Upper lobe of left lung (tissue), 6 donors: ENCODE data around the gene OAT. TPM values are rescaled to one million over a fixed set of nuclear protein-coding genes. Genes with fewer than 3 reads are reported as not detected.

Experiments used
- ATAC-seq, 2 donors: fragments of 200-7000 bp; cut with Tn5 transposase; one replicate each; pipeline ENCODE4 v1.9.1; 2022; ENCODE audit warnings: mild to moderate bottlenecking in 2 of 2, moderate library complexity in 2 of 2; ENCODE audit not compliant: low FRiP score in 2 of 2
- DNase-seq, 2 donors: peaks; one replicate each; pipeline ENCODE4 v3.0.0-alpha.2; 2019 to 2020
- H3K27ac ChIP-seq, 4 donors: fragments of 200-600 bp; sonication (generic); one replicate each; pipeline ENCODE4 v1.5.1; 2016 to 2019
- H3K27me3 ChIP-seq, 4 donors: fragments of 200-600 bp; sonication (generic); one replicate each; pipeline ENCODE4 v1.5.1; 2017 to 2019
- H3K36me3 ChIP-seq, 4 donors: fragments of 200-600 bp; sonication (generic); one replicate each; pipeline ENCODE4 v1.5.1; 2016 to 2019
- H3K4me1 ChIP-seq, 4 donors: fragments of 200-600 bp; sonication (generic); one replicate each; pipeline ENCODE4 v1.5.1; 2018 to 2019
- H3K4me3 ChIP-seq, 4 donors: fragments of 200-600 bp; sonication (generic); one replicate each; pipeline ENCODE4 v1.5.1; 2017 to 2019; ENCODE audit warnings: mild to moderate bottlenecking in 2 of 4, moderate library complexity in 1 of 4
- H3K9me3 ChIP-seq, 4 donors: fragments of 200-600 bp; sonication (generic); one replicate each; pipeline ENCODE4 v1.5.1; 2018 to 2019
- CTCF ChIP-seq, 6 experiments: fragments of 450-650 bp in 4 of 6; fragments of 200-600 bp in 2 of 6; sonication (generic) in 2 of 6; IDR thresholded peaks; one replicate each; pipeline ENCODE4 v1.5.1; 2016 to 2019; ENCODE audit warnings: antibody characterized with exemption in 6 of 6
- EP300 ChIP-seq, 4 donors: sonication (generic); formaldehyde crosslinking; IDR thresholded peaks; one replicate each; pipeline ENCODE4 v1.5.1; 2017; ENCODE audit warnings: antibody characterized with exemption in 4 of 4, control low read depth in 2 of 4
- POLR2A ChIP-seq, 4 donors: fragments of 450-650 bp; IDR thresholded peaks; one replicate each; pipeline ENCODE4 v1.5.1; 2016 to 2017; ENCODE audit warnings: antibody characterized with exemption in 4 of 4, mild to moderate bottlenecking in 2 of 4
- POLR2AphosphoS5 ChIP-seq, 2 donors: sonication (generic); formaldehyde crosslinking; IDR thresholded peaks; one replicate each; pipeline ENCODE4 v1.5.1; 2017; ENCODE audit warnings: antibody characterized with exemption in 2 of 2
- WGBS, 2 donors: methylation state at CpG; one replicate each; pipeline ENCODE4 v1.1.5; 2017 to 2018; 5-methylcytosine and 5-hydroxymethylcytosine counted together
- total RNA-seq, 6 donors: library from RNA; depleted of rRNA in 4 of 6; stranded (reverse); fragments of >200 nt in 4 of 6; gene quantifications; one replicate each; pipeline versions ENCODE4 v1.1.0 to v1.2.1, GENCODE V29; 2016 to 2021
- donor health status: DM: no; HTN: no; CAD: no; lungs with moderate emphysema.
- donor health status: DM: no; HTN: yes; CAD: no; lungs with severe emphysema.

OAT gene
- total RNA-seq, 6 donors from 2014 or later: 21.0 to 82.7 (median 48.0) TPM

GRCh38 chr10:124356701-124357560, 61.8 kb downstream of the OAT start:
- Histone ChIP-seq H3K36me3 (no peaks in the 10 kb centered on the region), H3K9me3 (peaks cover 0 to 8% (median 4%) of the 10 kb centered on the region in 4 donors), H3K4me3 (no peak overlapping the region), H3K27me3 (no peaks in the 10 kb centered on the region), H3K27ac (no peak overlapping the region), H3K4me1 (peaks cover 0 to 9% (median 8%) of the 10 kb centered on the region in 4 donors)
- DNase-seq: no peak
- ATAC-seq: no peak
- WGBS, 2 donors: 82 to 83% methylated on average over 12 to 13 of the region's 13 CpGs
- TF ChIP-seq CTCF (IDR thresholded peaks at IDR 0.05) (no peak), POLR2AphosphoS5 (IDR thresholded peaks at IDR 0.05) (no peak), POLR2A (IDR thresholded peaks at IDR 0.05) (no peak)

GRCh38 chr10:124354411-124355382, 64.0 kb downstream of the OAT start:
- Histone ChIP-seq H3K9me3 (peaks cover 0 to 7% (median 3%) of the 10 kb centered on the region in 4 donors), H3K4me3 (peak overlapping the region in 3 of 4 donors; percentile 13 to 40 (median 34)), H3K36me3 (no peaks in the 10 kb centered on the region), H3K4me1 (peaks cover 0 to 9% (median 8%) of the 10 kb centered on the region in 4 donors), H3K27me3 (no peaks in the 10 kb centered on the region), H3K27ac (no peak overlapping the region)
- TF ChIP-seq POLR2AphosphoS5 (IDR thresholded peaks at IDR 0.05) (no peak), POLR2A (IDR thresholded peaks at IDR 0.05) (no peak), EP300 (IDR thresholded peaks at IDR 0.05) (no peak)
- WGBS, 2 donors: 24 to 25% methylated on average over 29 of the region's 29 CpGs
- ATAC-seq (peak; percentile 77 to 93), DNase-seq (peak; percentile 43 to 88)

GRCh38 chr10:124353896-124354295, 64.8 kb downstream of the OAT start:
- WGBS, 2 donors: 84 to 98% methylated on average over 6 to 11 of the region's 11 CpGs
- peak; percentile 3 to 14 for DNase-seq
- peaks cover 0 to 9% (median 8%) of the 10 kb centered on the region in 4 donors for H3K4me1 ChIP-seq
- no peaks in the 10 kb centered on the region for H3K9me3 ChIP-seq
- no peak overlapping the region for H3K4me3 ChIP-seq
- H3K27ac ChIP-seq: no peak overlapping the region
- H3K36me3 ChIP-seq: no peaks in the 10 kb centered on the region
- no peaks in the 10 kb centered on the region for H3K27me3 ChIP-seq
- TF ChIP-seq POLR2A (IDR thresholded peaks at IDR 0.05) (no peak), CTCF (IDR thresholded peaks at IDR 0.05) (no peak), POLR2AphosphoS5 (IDR thresholded peaks at IDR 0.05) (no peak), EP300 (IDR thresholded peaks at IDR 0.05) (no peak)
- ATAC-seq: no peak

- Histone ChIP-seq H3K27me3 (no peaks in the 10 kb centered on the region), H3K27ac (no peak overlapping the region), H3K4me1 (peaks cover 0 to 9% (median 8%) of the 10 kb centered on the region in 4 donors), H3K4me3 (no peak overlapping the region), H3K9me3 (no peaks in the 10 kb centered on the region), H3K36me3 (no peaks in the 10 kb centered on the region)
- no peak for ATAC-seq
- peak in 1 of 2 donors; percentile 16 for DNase-seq
- TF ChIP-seq POLR2AphosphoS5 (IDR thresholded peaks at IDR 0.05) (no peak), EP300 (IDR thresholded peaks at IDR 0.05) (no peak), CTCF (IDR thresholded peaks at IDR 0.05) (no peak), POLR2A (IDR thresholded peaks at IDR 0.05) (no peak)
- WGBS, 2 donors: 80 to 85% methylated on average over 11 to 14 of the region's 15 CpGs
Observed at GRCh38 chr10:124353091-124353815, 65.5 kb downstream of the OAT start.
